GM12878 (cell line): ENCODE measurements around the gene MYBBP1A. TPM values are rescaled to one million over a fixed set of nuclear protein-coding genes. Genes with fewer than 3 reads are reported as not detected.

Source experiments
- ATAC-seq: fragments of 200-7000 bp; cut with Tn5 transposase; 3 replicates; pipeline ENCODE4 v1.9.1; 2020; ENCODE audit warnings: mild to moderate bottlenecking, moderate library complexity
- BruUV-seq: library from RNA; stranded (reverse); fragments of 400-500 nt; replicated peaks from 2 replicates; lab custom pipeline; 2021; lab: Mats Ljungman, UMichigan
- CTCF ChIA-PET: fragments of 300-600 bp; sonication (Branson Sonifier 250); formaldehyde crosslinking; extraction: SDS; loops from one replicate; lab custom pipeline; 2021; ENCODE audit warnings: inconsistent platforms; lab: Yijun Ruan, JAX
- POLR2A ChIA-PET: fragments of 350-600 bp; formaldehyde crosslinking; extraction: SDS; loops from one replicate; lab custom pipeline; 2021; ENCODE audit warnings: inconsistent platforms; lab: Charles Lee
- RAD21 ChIA-PET: fragments of 300-600 bp; sonication (Branson Sonifier 250); formaldehyde crosslinking; loops from one replicate; lab custom pipeline; 2023; ENCODE audit warnings: antibody characterized with exemption; ENCODE audit not compliant: unreplicated experiment; lab: Charles Lee
- SMC1A ChIA-PET: fragments of 300-600 bp; sonication (Branson Sonifier 250); formaldehyde crosslinking; loops from one replicate; lab custom pipeline; 2023; ENCODE audit not compliant: unreplicated experiment, uncharacterized antibody; lab: Charles Lee
- DNase-seq: peaks from one replicate; pipeline ENCODE4 v3.0.0-alpha.2; 2011; ENCODE audit warnings: low read depth, low spot score
- FAIRE-seq: peaks from 3 replicates; lab custom pipeline; 2011; peaks lifted over from hg19 to GRCh38; lab: Jason Lieb, UNC
- H2AFZ ChIP-seq: 2 replicates; pipeline ENCODE4 v1.6.0; 2011; ENCODE audit warnings: low read depth, low read length, control low read depth; ENCODE audit not compliant: control insufficient read depth
- H3K27ac ChIP-seq: 2 replicates; pipeline ENCODE4 v1.5.1; 2011; ENCODE audit warnings: control low read depth; ENCODE audit not compliant: control insufficient read depth, insufficient read depth
- H3K27me3 ChIP-seq, 2 experiments: replicated peaks in 1 of 2; 2 replicates each; pipeline versions ENCODE4 v1.6.0 to v1.6.1; 2011; ENCODE audit warnings: low read length in 1 of 2; ENCODE audit not compliant: control insufficient read depth in 2 of 2, insufficient read depth in 2 of 2
- H3K36me3 ChIP-seq, 2 experiments: 2 replicates each; pipeline ENCODE4 v1.5.1; 2011; ENCODE audit warnings: low read length in 1 of 2; ENCODE audit not compliant: control insufficient read depth in 2 of 2, insufficient read depth in 2 of 2
- H3K4me1 ChIP-seq: 2 replicates; pipeline ENCODE4 v1.6.1; 2011; ENCODE audit warnings: mild to moderate bottlenecking, low read length, moderate library complexity, mixed read lengths; ENCODE audit not compliant: control insufficient read depth, insufficient read depth
- H3K4me2 ChIP-seq: 2 replicates; pipeline ENCODE4 v1.6.0; 2011; ENCODE audit warnings: control low read depth; ENCODE audit not compliant: control insufficient read depth, insufficient read depth
- H3K4me3 ChIP-seq: fragments of 200-600 bp; sonication (generic); 2 replicates; pipeline ENCODE4 v1.5.1; 2016
- H3K79me2 ChIP-seq: 2 replicates; pipeline ENCODE4 v1.6.0; 2011; ENCODE audit warnings: low read length; ENCODE audit not compliant: control insufficient read depth, insufficient read depth
- H3K9ac ChIP-seq: 2 replicates; pipeline ENCODE4 v1.8.0; 2011; ENCODE audit warnings: low read length, control low read depth, mixed read lengths; ENCODE audit not compliant: control insufficient read depth, insufficient read depth
- H3K9me3 ChIP-seq: replicated peaks from 3 replicates; pipeline ENCODE4 v1.5.1; 2011; ENCODE audit warnings: mild to moderate bottlenecking, low read length; ENCODE audit not compliant: control insufficient read depth, insufficient read depth
- H4K20me1 ChIP-seq: 2 replicates; pipeline ENCODE4 v1.6.0; 2011; ENCODE audit not compliant: control insufficient read depth, insufficient read depth
- CBX3 ChIP-seq: fragments of 200-600 bp; sonication (generic); IDR thresholded peaks from 2 replicates; pipeline ENCODE4 v1.6.1; 2016; ENCODE audit warnings: low read depth, borderline replicate concordance
- CBX5 ChIP-seq: sonication (generic); IDR thresholded peaks from 2 replicates; pipeline ENCODE4 v1.6.1; 2016; ENCODE audit warnings: low read depth, moderate library complexity, mild to moderate bottlenecking, inconsistent platforms
- CEBPB ChIP-seq, 2 experiments: fragments of 150-350 bp in 1 of 2; IDR thresholded peaks; 2 replicates each; pipeline ENCODE4 v1.6.1; 2012 to 2014; ENCODE audit warnings: low read depth in 2 of 2, low read length in 2 of 2, borderline replicate concordance in 1 of 2, inconsistent platforms in 1 of 2
- CEBPZ ChIP-seq: fragments of 150-350 bp; IDR thresholded peaks from 2 replicates; pipeline ENCODE4 v1.6.1; 2016; ENCODE audit warnings: low read depth, low read length
- HCFC1 ChIP-seq: fragments of 150-350 bp; IDR thresholded peaks from 2 replicates; pipeline ENCODE4 v1.6.1; 2014; ENCODE audit warnings: low read length
- HDAC6 ChIP-seq: fragments of 200-600 bp; sonication (generic); IDR thresholded peaks from one replicate; pipeline ENCODE4 v1.8.0; 2017; ENCODE audit warnings: antibody characterized with exemption; ENCODE audit not compliant: unreplicated experiment
- IKZF2 ChIP-seq, 2 experiments: fragments of 450-650 bp; IDR thresholded peaks; 2 replicates each; pipeline ENCODE4 v1.6.1; 2017; ENCODE audit warnings: mild to moderate bottlenecking in 2 of 2, moderate library complexity in 2 of 2
- KLF5 ChIP-seq: fragments of 450-650 bp; IDR thresholded peaks from 2 replicates; pipeline ENCODE4 v1.6.1; 2014; ENCODE audit warnings: mild to moderate bottlenecking; ENCODE audit not compliant: partially characterized antibody
- NFIC ChIP-seq: IDR thresholded peaks from 2 replicates; pipeline ENCODE4 v1.6.1; 2012; ENCODE audit warnings: low read depth, mild to moderate bottlenecking, inconsistent platforms, low read length, moderate library complexity
- NFYA ChIP-seq: IDR thresholded peaks from 2 replicates; pipeline ENCODE4 v1.6.1; 2011; ENCODE audit warnings: low read depth, mild to moderate bottlenecking, low read length, improper control_type of control experiment, borderline replicate concordance
- RAD21 ChIP-seq: IDR thresholded peaks from 2 replicates; pipeline ENCODE4 v1.6.1; 2011; ENCODE audit warnings: mild to moderate bottlenecking, low read depth, low read length, moderate library complexity; ENCODE audit not compliant: insufficient read depth
- REST ChIP-seq: IDR thresholded peaks from 2 replicates; pipeline ENCODE4 v1.6.1; 2012; ENCODE audit warnings: mild to moderate bottlenecking, low read depth, low read length
- USF1 ChIP-seq: IDR thresholded peaks from 2 replicates; pipeline ENCODE4 v1.6.1; 2011; ENCODE audit warnings: borderline replicate concordance, low read depth, mild to moderate bottlenecking, moderate library complexity, mixed read lengths, low read length; ENCODE audit not compliant: insufficient read depth; ENCODE audit errors: extremely low read length
- WGBS: methylation state at CpG from one replicate; pipeline ENCODE4 v1.1.6; 2016; ENCODE audit warnings: low lambda C conversion rate; ENCODE audit not compliant: insufficient replicate concordance, insufficient coverage; ENCODE audit errors: missing lambda C conversion rate; 5-methylcytosine and 5-hydroxymethylcytosine counted together
- in situ Hi-C: fragments of 300-500 bp; cut with MboI; formaldehyde crosslinking; loops from 9 replicates; pipeline ENCODE4 v1.14.3; 2018; ENCODE audit warnings: mixed read lengths
- intact Hi-C: fragments of 100-400 bp; cut with micrococcal nuclease; formaldehyde crosslinking; loops from one replicate; pipeline ENCODE4 v1.14.2; 2022; ENCODE audit not compliant: unreplicated experiment
- polyA plus RNA-seq, 11 experiments: library from polyadenylated mRNA; depleted of rRNA in 4 of 11; unstranded in 6 of 11; stranded (reverse) in 5 of 11; fragments of >200 nt; fragmentation: Nextera tagmentation in 4 of 11; fragmentation: Illumina TruSeq in 1 of 11; extraction: Ambion mirVana in 4 of 11; extraction: Trizol in 1 of 11; gene quantifications; 1 replicate in 1 of 11; 2 replicates in 10 of 11; pipeline versions ENCODE4 v1.2.1 to v1.2.3, GENCODE V29; 2011 to 2016; ENCODE audit warnings: inconsistent platforms in 2 of 11, missing spikeins in 2 of 11, low read depth in 1 of 11
- total RNA-seq, 4 experiments: library from RNA; depleted of rRNA in 3 of 4; stranded (reverse); fragments of >200 nt in 3 of 4; fragmentation: Illumina TruSeq in 1 of 4; extraction: Trizol in 1 of 4; gene quantifications; 2 replicates each; pipeline versions ENCODE4 v1.2.1 to v1.2.3, GENCODE V29; 2013 to 2021

Gene MYBBP1A
- total and polyA plus RNA-seq, 10 of the 15 experiments (the other 5 are each of a cell fraction or from before 2014, with no cell fraction given) = 2.5 to 121 (median 71.6) TPM

- TF ChIP-seq CEBPZ (no peak), RAD21 (no peak)
These were observed 28.1 kb downstream of the MYBBP1A start (continued) for GRCh38 chr17:4527134-4527533.

GRCh38 chr17:4525691-4526397, 29.3 kb downstream of the MYBBP1A start:
- SMC1A ChIA-PET = no interaction called here
- ATAC-seq (no peak), DNase-seq (no peak), FAIRE-seq (no peak)
- H3K27me3 ChIP-seq = no peaks in the 10 kb centered on the region
- H3K4me1 ChIP-seq = peaks cover 8% of the 10 kb centered on the region
- RAD21 ChIA-PET = no interaction called here
- H2AFZ ChIP-seq = no peak overlapping the region
- H3K9me3 ChIP-seq = no peaks in the 10 kb centered on the region
- no peak overlapping the region for H3K4me2 ChIP-seq
- no TSS peak for BruUV-seq
- in situ Hi-C loops = no loop called here
- no peak overlapping the region for H3K4me3 ChIP-seq
- TF ChIP-seq HCFC1 = no peak
- no peak for TF ChIP-seq HDAC6
- no peak for TF ChIP-seq NFYA
- TF ChIP-seq IKZF2 (IDR thresholded peaks at IDR 0.05) = no peak
- no peak for TF ChIP-seq CBX3
- TF ChIP-seq USF1 = no peak
- no peak for TF ChIP-seq KLF5
- TF ChIP-seq CEBPB (IDR thresholded peaks at IDR 0.05; ENCODE audit: borderline replicate concordance in 1 of 2, low read depth in 2 of 2, low read length in 2 of 2) = no peak
- no peak for TF ChIP-seq REST
- TF ChIP-seq NFIC = no peak
- TF ChIP-seq CBX5 = no peak
- intact Hi-C loops = loop anchor here (10.0 kb wide), 1 partner anchor 101 kb away; no protein-coding TSS in a partner anchor
- POLR2A ChIA-PET = no interaction called here
- H4K20me1 ChIP-seq = no peaks in the 10 kb centered on the region
- H3K27ac ChIP-seq = no peak overlapping the region
- no peaks in the 10 kb centered on the region for H3K36me3 ChIP-seq
- H3K79me2 ChIP-seq = no peaks in the 10 kb centered on the region
- CTCF ChIA-PET = interaction anchor here (1.0 kb wide), 1 partner anchor 16 kb away, joined by 3 read pairs; no protein-coding TSS in a partner anchor
- no peak overlapping the region for H3K9ac ChIP-seq
- 41% methylated on average over 11 of the region's 11 CpGs for WGBS
